Left cardiac atrium (tissue), 4 donors: ENCODE data around the gene IL21. TPM values are rescaled to one million over a fixed set of nuclear protein-coding genes. Genes with fewer than 3 reads are reported as not detected.
"Not testable (repeated sequence)": the region's sequence is repeated elsewhere in the genome, so short reads cannot be mapped to it uniquely, and the experiment has no call there.

ENCODE experiments used
- ATAC-seq, 2 donors: fragments of 200-7000 bp; cut with Tn5 transposase; one replicate each; pipeline ENCODE4 v1.9.1; 2020; ENCODE audit warnings: mild to moderate bottlenecking in 2 of 2, moderate library complexity in 2 of 2
- DNase-seq: peaks from one replicate; pipeline ENCODE4 v3.0.0-alpha.2; 2020
- intact Hi-C, 2 donors: fragments of 100-400 bp; cut with DNase I; formaldehyde crosslinking; loops; one replicate each; pipeline versions ENCODE4 v1.14.1 to v1.15.1; 2022 to 2023
- total RNA-seq, 2 donors: library from RNA; stranded (reverse); fragmentation: NEBNext Ultra II Directional; extraction: Animal tissue kit (Norgen Biotek cat#: 25700); gene quantifications; one replicate each; pipeline ENCODE4 v1.2.1, GENCODE V29; 2021
- donor health status: DM: no; HTN: yes; CAD: no.
- donor health status: DM: no; HTN: yes; CAD: no; lungs with severe emphysema.
- donor health status: DM: yes; HTN: yes; CAD: no.
- donor health status: Dilated cardiomyopathy.

The IL21 gene
- total RNA-seq, 2 donors from 2014 or later: not detected

DNA sequence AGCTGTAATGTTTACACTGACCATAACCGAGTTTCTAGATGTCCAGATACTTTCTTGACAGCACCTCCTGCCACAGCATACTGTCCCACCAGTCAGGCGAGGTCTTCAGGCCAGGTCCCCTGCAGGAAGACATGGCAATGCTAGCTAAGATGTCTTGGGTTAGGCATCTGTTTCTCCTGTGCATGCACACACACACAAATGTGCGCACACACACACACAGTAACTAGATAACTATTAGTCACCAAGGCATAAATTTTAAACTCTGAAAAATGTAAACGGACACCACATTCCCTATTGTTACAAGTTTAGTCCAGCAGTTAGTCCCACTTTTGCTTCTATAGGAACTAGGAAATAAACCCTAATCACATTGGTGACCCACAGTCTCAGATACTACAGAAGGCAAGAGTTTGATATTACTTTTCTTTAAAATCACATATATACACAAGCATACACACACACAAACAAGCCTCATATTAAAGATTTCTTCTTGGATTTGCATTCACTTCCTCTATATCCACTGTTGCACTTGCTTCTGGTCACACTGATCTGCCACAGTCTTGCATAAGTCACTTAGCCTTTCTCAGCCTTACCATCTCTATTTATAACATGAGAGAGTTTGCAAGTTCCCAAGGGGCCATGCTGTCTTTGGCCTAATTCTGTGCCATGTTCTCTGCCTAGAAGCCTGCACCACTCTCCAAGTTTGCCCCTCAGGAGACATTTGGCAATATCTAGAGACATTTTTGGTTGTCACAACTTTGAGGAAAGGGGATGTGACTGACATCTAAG is 32.2 kb downstream of the IL21 start:
- DNase-seq (no peak), ATAC-seq (peak in 1 of 2 donors; percentile 72)
- intact Hi-C loops: loop anchor here in 1 of 2 donors (10.0 kb wide), 1 partner anchor 684 kb away; no protein-coding TSS in a partner anchor

- peak in 1 of 2 donors; percentile 65 for ATAC-seq
- DNase-seq: no peak
- intact Hi-C loops: loop anchor here in 1 of 2 donors (10.0 kb wide), 1 partner anchor 680 kb away; no protein-coding TSS in a partner anchor
Measured at GRCh38 chr4:122584519-122584918, 36.3 kb downstream of the IL21 start.

GRCh38 chr4:122583906-122584305 is 37.0 kb downstream of the IL21 start:
- DNase-seq: no peak
- intact Hi-C loops: loop anchor here in 1 of 2 donors (10.0 kb wide), 1 partner anchor 679 kb away; no protein-coding TSS in a partner anchor
- peak; percentile 32 to 50 for ATAC-seq

GRCh38 chr4:122577808-122578781 is 42.8 kb downstream of the IL21 start:
- DNase-seq (no peak), ATAC-seq (peak; percentile 59 to 81)
- intact Hi-C loops: loop anchor here in 1 of 2 donors (5.0 kb wide), 1 partner anchor 676 kb away; no protein-coding TSS in a partner anchor

DNA sequence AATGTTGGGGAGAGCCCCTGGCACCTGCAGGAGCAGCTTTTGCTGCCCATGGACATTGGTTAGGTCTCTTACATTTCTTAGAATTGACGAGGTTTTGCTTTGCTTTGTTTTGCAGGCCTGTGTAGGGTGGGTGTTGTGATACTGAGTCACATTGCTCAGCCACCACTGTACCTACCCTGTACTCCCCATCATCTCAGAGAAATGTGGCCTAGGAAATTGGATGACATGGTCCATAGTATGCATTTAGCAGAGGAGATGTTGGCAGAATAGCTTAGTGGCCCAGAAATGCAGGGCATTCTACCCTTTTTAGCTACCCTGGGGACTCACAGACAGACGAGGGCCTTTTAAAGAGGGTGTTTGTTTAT is 43.7 kb downstream of the IL21 start:
- intact Hi-C loops: loop anchor here in 1 of 2 donors (5.0 kb wide), 1 partner anchor 675 kb away; no protein-coding TSS in a partner anchor
- no peak for ATAC-seq
- no peak for DNase-seq

GRCh38 chr4:122576261-122577188 is 44.3 kb downstream of the IL21 start:
- peak; percentile 57 for ATAC-seq
- intact Hi-C loops: loop anchor here in 1 of 2 donors (5.0 kb wide), 1 partner anchor 674 kb away; no protein-coding TSS in a partner anchor
- no peak for DNase-seq

DNA sequence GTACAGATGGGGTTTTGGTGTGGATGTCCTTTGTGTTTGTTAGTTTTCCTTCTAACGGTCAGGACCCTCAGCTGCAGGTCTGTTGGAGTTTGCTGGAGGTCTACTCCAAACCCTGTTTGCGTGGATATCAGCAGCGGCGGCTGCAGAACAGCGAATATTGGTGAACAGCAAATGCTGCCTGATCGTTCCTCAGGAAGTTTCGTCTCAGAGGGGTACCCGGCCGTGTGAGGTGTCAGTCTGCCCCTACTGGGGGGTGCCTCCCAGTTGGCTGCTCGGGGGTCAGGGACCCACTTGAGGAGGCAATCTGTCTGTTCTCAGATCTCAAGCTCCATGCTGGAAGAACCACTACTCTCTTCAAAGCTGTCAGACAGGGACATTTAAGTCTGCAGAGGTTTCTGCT is 46.5 kb downstream of the IL21 start:
- intact Hi-C loops, DNase-seq, ATAC-seq: not testable (repeated sequence)

DNA sequence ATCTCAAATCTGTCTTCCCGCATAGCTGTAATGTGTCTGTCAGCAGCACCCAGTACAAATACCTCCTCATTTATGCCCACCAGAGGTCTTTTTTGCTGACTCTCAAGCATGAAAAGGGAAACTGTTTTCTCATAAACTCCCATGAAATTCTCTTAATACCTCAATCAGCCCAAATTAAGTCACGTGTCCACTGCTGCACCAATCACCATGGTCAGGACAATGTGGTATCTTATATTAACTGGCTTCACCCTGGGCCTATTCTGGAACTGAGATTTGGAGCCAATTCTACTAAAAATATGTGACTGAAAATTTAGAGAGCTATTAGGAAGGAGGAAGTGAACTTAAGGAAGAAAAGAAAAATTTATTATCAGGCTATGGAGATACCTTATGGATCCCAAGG is 58.4 kb downstream of the IL21 start:
- intact Hi-C loops: no loop called here
- DNase-seq (no peak), ATAC-seq (no peak)

Other genes with a start within 250 kb of the IL21 start
- not detected for gene ADAD1, start 242.1 kb downstream of the IL21 start, total RNA-seq
- not detected for gene IL2, start 164.3 kb downstream of the IL21 start, total RNA-seq
- 1 to 10 TPM; 4.7 to 8.9 TPM for gene BBS12, start 111.6 kb upstream of the IL21 start, total RNA-seq
- 10 to 100 TPM in 1 of 2 donors, 1 to 10 TPM in 1; 7.5 to 14.3 TPM for gene FGF2, start 205.8 kb upstream of the IL21 start, total RNA-seq